Tibial artery (tissue), 4 donors: ENCODE data around the gene HLA-E.
"Not testable (repeated sequence)": the region's sequence is repeated elsewhere in the genome, so short reads cannot be mapped to it uniquely, and the experiment has no call there.

ENCODE experiments used
- DNase-seq, 2 donors: peaks; one replicate each; pipeline ENCODE4 v3.0.0-alpha.2; 2019
- H3K27ac ChIP-seq, 2 donors: fragments of 200-600 bp; sonication (generic) in 1 of 2; 1 replicate in 1 of 2; 2 replicates in 1 of 2; pipeline ENCODE4 v1.5.1; 2018 to 2019; ENCODE audit warnings: mild to moderate bottlenecking in 1 of 2
- H3K27me3 ChIP-seq, 2 donors: fragments of 200-600 bp; sonication (generic) in 1 of 2; one replicate each; pipeline versions ENCODE4 v1.5.1 to v1.6.0; 2016 to 2019
- H3K36me3 ChIP-seq, 3 donors: fragments of 200-600 bp; sonication (generic) in 2 of 3; one replicate each; pipeline ENCODE4 v1.5.1; 2016 to 2019; ENCODE audit warnings: mild to moderate bottlenecking in 2 of 3
- H3K4me1 ChIP-seq, 4 donors: fragments of 200-600 bp; sonication (generic) in 2 of 4; 1 replicate in 3 of 4; 2 replicates in 1 of 4; pipeline ENCODE4 v1.5.1; 2016 to 2019
- H3K4me3 ChIP-seq, 2 donors: fragments of 200-600 bp; sonication (generic) in 1 of 2; 1 replicate in 1 of 2; 2 replicates in 1 of 2; pipeline ENCODE4 v1.5.1; 2018 to 2019; ENCODE audit warnings: mild to moderate bottlenecking in 2 of 2
- H3K9me3 ChIP-seq, 3 donors: fragments of 200-600 bp; sonication (generic) in 1 of 3; one replicate each; pipeline ENCODE4 v1.5.1; 2016 to 2019
- CTCF ChIP-seq, 2 experiments: fragments of 200-600 bp in 1 of 2; fragments of 450-650 bp in 1 of 2; IDR thresholded peaks; one replicate each; pipeline ENCODE4 v1.5.1; 2017 to 2019; ENCODE audit warnings: antibody characterized with exemption in 2 of 2, mild to moderate bottlenecking in 1 of 2, moderate library complexity in 1 of 2
- intact Hi-C: fragments of 100-400 bp; cut with DNase I; formaldehyde crosslinking; loops from one replicate; pipeline ENCODE4 v1.15.0; 2023; ENCODE audit warnings: low total_unique reads

HLA-E gene

GRCh38 chr6:30515944-30516753 lies 26.8 kb downstream of the HLA-E start:
- Histone ChIP-seq H3K4me3 (peak overlapping the region; percentile 44 to 57), H3K9me3 (no peaks in the 10 kb centered on the region), H3K4me1 (peaks cover 0 to 3% (median 0%) of the 10 kb centered on the region in 4 donors), H3K27me3 (no peaks in the 10 kb centered on the region), H3K36me3 (no peaks in the 10 kb centered on the region), H3K27ac (peak overlapping the region; percentile 64 to 80)
- TF ChIP-seq CTCF (IDR thresholded peaks at IDR 0.05): no peak
- peak; percentile 94 for DNase-seq
- intact Hi-C loops: no loop called here

GRCh38 chr6:30516754-30517076 lies 27.4 kb downstream of the HLA-E start:
- H3K4me1 ChIP-seq, H3K27me3 ChIP-seq, DNase-seq, H3K9me3 ChIP-seq, H3K36me3 ChIP-seq, intact Hi-C loops: not testable (repeated sequence)
- peak overlapping the region; percentile 64 to 80 for H3K27ac ChIP-seq
- H3K4me3 ChIP-seq: peak overlapping the region; percentile 44 to 57

- H3K4me3 ChIP-seq, DNase-seq, H3K4me1 ChIP-seq, H3K27ac ChIP-seq, H3K9me3 ChIP-seq, intact Hi-C loops, H3K36me3 ChIP-seq, H3K27me3 ChIP-seq: not testable (repeated sequence)
These were observed 28.6 kb downstream of the HLA-E start for GRCh38 chr6:30517767-30518504.

GRCh38 chr6:30518505-30519145 lies 29.3 kb downstream of the HLA-E start:
- intact Hi-C loops, DNase-seq, H3K27ac ChIP-seq: not testable (repeated sequence)

GRCh38 chr6:30520522-30520921 lies 31.2 kb downstream of the HLA-E start:
- no peak for TF ChIP-seq CTCF (IDR thresholded peaks at IDR 0.05)
- H3K27ac ChIP-seq: no peak overlapping the region
- intact Hi-C loops: no loop called here

More at GRCh38 chr6:30518505-30519145, 29.3 kb downstream of the HLA-E start:
- not testable (repeated sequence) for H3K36me3 ChIP-seq, H3K27me3 ChIP-seq, H3K9me3 ChIP-seq, H3K4me1 ChIP-seq, H3K4me3 ChIP-seq

GRCh38 chr6:30521082-30521481 lies 31.8 kb downstream of the HLA-E start:
- H3K4me3 ChIP-seq, H3K27me3 ChIP-seq, DNase-seq, H3K36me3 ChIP-seq, H3K4me1 ChIP-seq, H3K9me3 ChIP-seq, intact Hi-C loops, H3K27ac ChIP-seq: not testable (repeated sequence)

More at GRCh38 chr6:30520522-30520921, 31.2 kb downstream of the HLA-E start:
- Histone ChIP-seq H3K9me3 (no peaks in the 10 kb centered on the region), H3K4me1 (peaks cover 0 to 3% (median 0%) of the 10 kb centered on the region in 4 donors), H3K4me3 (no peak overlapping the region), H3K27me3 (no peaks in the 10 kb centered on the region), H3K36me3 (no peaks in the 10 kb centered on the region)
- no peak for DNase-seq

- H3K36me3 ChIP-seq, H3K27ac ChIP-seq, intact Hi-C loops: not testable (repeated sequence)
These were observed 32.6 kb downstream of the HLA-E start for GRCh38 chr6:30521952-30522351.

GRCh38 chr6:30526444-30526843 lies 37.1 kb downstream of the HLA-E start:
- H3K27ac ChIP-seq, H3K9me3 ChIP-seq, H3K4me1 ChIP-seq, H3K27me3 ChIP-seq, intact Hi-C loops, H3K4me3 ChIP-seq, DNase-seq, H3K36me3 ChIP-seq: not testable (repeated sequence)

More at GRCh38 chr6:30521952-30522351, 32.6 kb downstream of the HLA-E start:
- H3K4me1 ChIP-seq, H3K9me3 ChIP-seq, H3K4me3 ChIP-seq, DNase-seq, H3K27me3 ChIP-seq: not testable (repeated sequence)

- H3K4me3 ChIP-seq, H3K27ac ChIP-seq: not testable (repeated sequence)
These were observed 40.1 kb downstream of the HLA-E start for GRCh38 chr6:30529349-30529875.

More at GRCh38 chr6:30529349-30529875, 40.1 kb downstream of the HLA-E start:
- H3K27me3 ChIP-seq, DNase-seq, H3K9me3 ChIP-seq, H3K4me1 ChIP-seq, intact Hi-C loops, H3K36me3 ChIP-seq: not testable (repeated sequence)
